Left lobe of liver (tissue), 2 donors: ENCODE results near the gene ASTN2. TPM values are rescaled to one million over a fixed set of nuclear protein-coding genes. Genes with fewer than 3 reads are reported as not detected.

Source experiments
- ATAC-seq: fragments of 200-7000 bp; cut with Tn5 transposase; one replicate; pipeline ENCODE4 v1.9.1; 2020; ENCODE audit warnings: mild to moderate bottlenecking, moderate library complexity
- DNase-seq: peaks from one replicate; pipeline ENCODE4 v3.0.0-alpha.2; 2020; ENCODE audit warnings: low spot score
- total RNA-seq: library from RNA; stranded (reverse); gene quantifications from one replicate; pipeline ENCODE4 v1.2.1, GENCODE V29; 2021
- donor health status: DM: no; HTN: no; CAD: no; lungs with moderate emphysema.
- donor health status: DM: no; HTN: yes; CAD: no.

Gene ASTN2
- total RNA-seq, 1 donor from 2014 or later = 2.9 TPM

GRCh38 chr9:117415358-117415914, 579 bp upstream of the ASTN2 start:
- ATAC-seq (no peak), DNase-seq (no peak)

- peak; percentile 80 for ATAC-seq
- peak; percentile 49 for DNase-seq
Measured at GRCh38 chr9:117414220-117414905, 494 bp downstream of the ASTN2 start.

GRCh38 chr9:117413346-117414219, 1.3 kb downstream of the ASTN2 start:
- DNase-seq (no peak), ATAC-seq (no peak)

- ATAC-seq (no peak), DNase-seq (no peak)
Measured at GRCh38 chr9:117412841-117413240, 2.0 kb downstream of the ASTN2 start.

- no peak for DNase-seq
- ATAC-seq = no peak
Measured at GRCh38 chr9:117412006-117412715, 2.7 kb downstream of the ASTN2 start.

GRCh38 chr9:117411547-117411946, 3.3 kb downstream of the ASTN2 start:
- ATAC-seq (peak; percentile 83), DNase-seq (no peak)

- no peak for DNase-seq
Measured at GRCh38 chr9:117409321-117409720, 5.5 kb downstream of the ASTN2 start.

GRCh38 chr9:117407436-117408022, 7.3 kb downstream of the ASTN2 start:
- no peak for ATAC-seq
- no peak for DNase-seq

More at GRCh38 chr9:117409321-117409720, 5.5 kb downstream of the ASTN2 start:
- ATAC-seq = no peak

GRCh38 chr9:117405950-117406705, 8.7 kb downstream of the ASTN2 start:
- no peak for ATAC-seq
- no peak for DNase-seq

- DNase-seq = no peak
- ATAC-seq = no peak
Measured at GRCh38 chr9:117403848-117404247, 11.0 kb downstream of the ASTN2 start.

GRCh38 chr9:117403403-117403811, 11.4 kb downstream of the ASTN2 start:
- ATAC-seq (peak; percentile 31), DNase-seq (no peak)

- DNase-seq = no peak
Measured at GRCh38 chr9:117400171-117400570, 14.7 kb downstream of the ASTN2 start.

GRCh38 chr9:117395151-117395650, 19.7 kb downstream of the ASTN2 start:
- no peak for ATAC-seq
- DNase-seq = no peak

More at GRCh38 chr9:117400171-117400570, 14.7 kb downstream of the ASTN2 start:
- ATAC-seq = no peak

- DNase-seq = no peak
- no peak for ATAC-seq
Measured at GRCh38 chr9:117394655-117395054, 20.2 kb downstream of the ASTN2 start.

GRCh38 chr9:117392992-117393391, 21.9 kb downstream of the ASTN2 start:
- ATAC-seq (no peak), DNase-seq (no peak)

GRCh38 chr9:117387422-117387821, 27.4 kb downstream of the ASTN2 start:
- DNase-seq = no peak
- no peak for ATAC-seq

- no peak for DNase-seq
- ATAC-seq = no peak
Measured at GRCh38 chr9:117379341-117379740, 35.5 kb downstream of the ASTN2 start.

GRCh38 chr9:117377046-117377445, 37.8 kb downstream of the ASTN2 start:
- DNase-seq (no peak), ATAC-seq (no peak)

- DNase-seq = no peak
- ATAC-seq = no peak
Measured at GRCh38 chr9:117375956-117376355, 38.9 kb downstream of the ASTN2 start.
